IMR-90 (cell line): ENCODE measurements around the gene RGR. TPM values are rescaled to one million over a fixed set of nuclear protein-coding genes. Genes with fewer than 3 reads are reported as not detected.

Experiments used
- ATAC-seq: fragments of 200-7000 bp; cut with Tn5 transposase; 2 replicates; pipeline ENCODE4 v1.9.1; 2020; ENCODE audit warnings: low read depth, mild to moderate bottlenecking, moderate library complexity
- BruUV-seq: library from RNA; stranded (reverse); fragments of 400-500 nt; replicated peaks from 2 replicates; lab custom pipeline; 2021; lab: Mats Ljungman, UMichigan
- CTCF ChIA-PET: fragments of 300-600 bp; formaldehyde crosslinking; extraction: SDS; loops from one replicate; lab custom pipeline; 2021; ENCODE audit warnings: antibody characterized with exemption; lab: Yijun Ruan, JAX
- POLR2A ChIA-PET: fragments of 300-600 bp; sonication (Branson Sonifier 250); formaldehyde crosslinking; loops from one replicate; lab custom pipeline; 2022; ENCODE audit warnings: antibody characterized with exemption; ENCODE audit not compliant: unreplicated experiment; lab: Charles Lee
- DNase-seq: peaks from one replicate; pipeline ENCODE4 v3.0.0; 2013
- H2AFZ ChIP-seq: replicated peaks from 2 replicates; pipeline ENCODE3; 2013; ENCODE audit warnings: low read length, mild to moderate bottlenecking; ENCODE audit not compliant: poor library complexity
- H2AK5ac ChIP-seq: 2 replicates; pipeline ENCODE4 v1.6.1; 2013; ENCODE audit warnings: low read depth, low read length, inconsistent platforms
- H2AK9ac ChIP-seq: replicated peaks from 2 replicates; pipeline ENCODE3; 2013; ENCODE audit warnings: mild to moderate bottlenecking, low read depth, low read length, moderate library complexity; ENCODE audit not compliant: poor library complexity
- H2BK120ac ChIP-seq: 2 replicates; pipeline ENCODE4 v1.6.1; 2013; ENCODE audit warnings: low read depth, low read length, inconsistent platforms
- H2BK15ac ChIP-seq: 3 replicates; pipeline ENCODE4 v1.6.1; 2013; ENCODE audit warnings: low read depth, low read length, inconsistent platforms
- H2BK20ac ChIP-seq: 2 replicates; pipeline ENCODE4 v1.6.1; 2013; ENCODE audit warnings: low read depth, mild to moderate bottlenecking, inconsistent platforms, low read length, moderate library complexity
- H2BK5ac ChIP-seq: 2 replicates; pipeline ENCODE4 v1.6.1; 2013; ENCODE audit warnings: mild to moderate bottlenecking, low read depth, low read length, inconsistent platforms; ENCODE audit not compliant: poor library complexity, severe bottlenecking
- H3K14ac ChIP-seq: replicated peaks from 2 replicates; pipeline ENCODE4 v1.6.1; 2013; ENCODE audit warnings: low read depth, low read length, inconsistent platforms
- H3K18ac ChIP-seq: 2 replicates; pipeline ENCODE4 v1.6.1; 2013; ENCODE audit warnings: low read depth, low read length, control low read depth
- H3K23ac ChIP-seq: 2 replicates; pipeline ENCODE4 v1.6.1; 2013; ENCODE audit warnings: low read depth, low read length, inconsistent platforms
- H3K27ac ChIP-seq: 2 replicates; pipeline ENCODE4 v1.5.1; 2013; ENCODE audit warnings: mild to moderate bottlenecking, control low read depth, low read length; ENCODE audit not compliant: insufficient read depth
- H3K27me3 ChIP-seq: 2 replicates; pipeline ENCODE4 v1.6.1; 2013; ENCODE audit warnings: low read length; ENCODE audit not compliant: control insufficient read depth, insufficient read depth
- H3K36me3 ChIP-seq: 2 replicates; pipeline ENCODE4 v1.6.1; 2013; ENCODE audit warnings: low read length, mixed read lengths; ENCODE audit not compliant: control insufficient read depth, insufficient read depth
- H3K4ac ChIP-seq: 2 replicates; pipeline ENCODE4 v1.6.1; 2013; ENCODE audit warnings: low read depth, low read length, inconsistent platforms
- H3K4me1 ChIP-seq: 2 replicates; pipeline ENCODE4 v1.6.1; 2013; ENCODE audit warnings: low read length, mixed read lengths; ENCODE audit not compliant: control insufficient read depth, insufficient read depth
- H3K4me2 ChIP-seq: 2 replicates; pipeline ENCODE4 v1.6.1; 2013; ENCODE audit warnings: low read depth, mild to moderate bottlenecking, control low read depth, low read length, moderate library complexity
- H3K4me3 ChIP-seq: 2 replicates; pipeline ENCODE4 v1.5.1; 2013; ENCODE audit warnings: low read depth, mild to moderate bottlenecking, control low read depth, low read length, moderate library complexity; ENCODE audit not compliant: insufficient read depth
- H3K56ac ChIP-seq: 2 replicates; pipeline ENCODE4 v1.6.1; 2013; ENCODE audit warnings: low read length, inconsistent platforms; ENCODE audit not compliant: insufficient read depth; ENCODE audit errors: extremely low read depth
- H3K79me1 ChIP-seq, 2 experiments: 2 replicates each; pipeline ENCODE4 v1.6.1; 2013; ENCODE audit warnings: low read length in 2 of 2, inconsistent platforms in 1 of 2, low read depth in 1 of 2
- H3K9ac ChIP-seq: 2 replicates; pipeline ENCODE4 v1.6.1; 2013; ENCODE audit warnings: low read depth, low read length, control low read depth
- H3K9me1 ChIP-seq: 2 replicates; pipeline ENCODE4 v1.6.1; 2013; ENCODE audit warnings: low read length, inconsistent platforms; ENCODE audit not compliant: insufficient read depth
- H3K9me3 ChIP-seq: 2 replicates; pipeline ENCODE4 v1.6.1; 2013; ENCODE audit warnings: low read length; ENCODE audit not compliant: control insufficient read depth, insufficient read depth
- H4K20me1 ChIP-seq: 2 replicates; pipeline ENCODE4 v1.6.1; 2013; ENCODE audit warnings: low read length, inconsistent platforms; ENCODE audit not compliant: insufficient read depth
- H4K5ac ChIP-seq: 2 replicates; pipeline ENCODE4 v1.6.1; 2013; ENCODE audit warnings: mild to moderate bottlenecking, low read depth, low read length, control low read depth
- H4K8ac ChIP-seq, 2 experiments: 2 replicates each; pipeline ENCODE4 v1.6.1; 2013; ENCODE audit warnings: low read depth in 2 of 2, low read length in 2 of 2, control low read depth in 1 of 2, inconsistent platforms in 1 of 2
- H4K91ac ChIP-seq: 2 replicates; pipeline ENCODE4 v1.6.1; 2013; ENCODE audit warnings: low read depth, low read length, inconsistent platforms; ENCODE audit not compliant: insufficient read depth
- CHD1 ChIP-seq: IDR thresholded peaks from 2 replicates; pipeline ENCODE4 v1.6.1; 2012; ENCODE audit warnings: low read depth, low read length, improper control_type of control experiment
- MXI1 ChIP-seq: IDR thresholded peaks from 2 replicates; pipeline ENCODE4 v1.6.1; 2012; ENCODE audit warnings: low read depth, mild to moderate bottlenecking, low read length, moderate library complexity, borderline replicate concordance
- RCOR1 ChIP-seq: IDR thresholded peaks from 2 replicates; pipeline ENCODE4 v1.6.1; 2012; ENCODE audit warnings: mild to moderate bottlenecking, low read length, improper control_type of control experiment; ENCODE audit not compliant: insufficient replicate concordance
- WGBS, 2 experiments: methylation state at CpG; one replicate each; pipeline versions ENCODE4 v1.1.5 to v1.1.7; 2013; ENCODE audit warnings: missing lambda C conversion rate in 2 of 2; ENCODE audit not compliant: insufficient read length in 1 of 2; ENCODE audit errors: extremely low coverage in 2 of 2; 5-methylcytosine and 5-hydroxymethylcytosine counted together
- dilution Hi-C: fragments of 300-500 bp; cut with HindIII; formaldehyde crosslinking; loops from one replicate; pipeline ENCODE4 v1.14.3; 2018; ENCODE audit warnings: low sequenced_read_pairs; ENCODE audit not compliant: unreplicated experiment
- in situ Hi-C: fragments of 300-500 bp; cut with MboI; formaldehyde crosslinking; loops from 3 replicates; pipeline ENCODE4 v1.14.3; 2019; ENCODE audit warnings: low sequenced_read_pairs, inconsistent platforms, mixed read lengths
- intact Hi-C: fragments of 100-400 bp; cut with micrococcal nuclease; formaldehyde crosslinking; loops from 2 replicates; pipeline ENCODE4 v1.10.0; 2022
- polyA plus RNA-seq, 3 experiments: library from polyadenylated mRNA; depleted of rRNA; stranded (reverse); fragments of >200 nt; gene quantifications; 2 replicates each; pipeline ENCODE4 v1.2.3, GENCODE V29; 2012; ENCODE audit warnings: low replicate concordance in 1 of 3
- total RNA-seq: library from RNA; depleted of rRNA; stranded (reverse); fragments of >200 nt; gene quantifications from 2 replicates; pipeline ENCODE4 v1.2.3, GENCODE V29; 2012
- TF ChIP-seq, protein P1 (sequence below): fragments of 150-350 bp; IDR thresholded peaks from 2 replicates; pipeline ENCODE4 v1.6.1; 2017; ENCODE audit warnings: mild to moderate bottlenecking, antibody characterized with exemption, low read length, low read depth

RGR gene
- total and polyA plus RNA-seq, 2 of the 4 experiments (the other 2 are of a cell fraction), result not detected

DNA sequence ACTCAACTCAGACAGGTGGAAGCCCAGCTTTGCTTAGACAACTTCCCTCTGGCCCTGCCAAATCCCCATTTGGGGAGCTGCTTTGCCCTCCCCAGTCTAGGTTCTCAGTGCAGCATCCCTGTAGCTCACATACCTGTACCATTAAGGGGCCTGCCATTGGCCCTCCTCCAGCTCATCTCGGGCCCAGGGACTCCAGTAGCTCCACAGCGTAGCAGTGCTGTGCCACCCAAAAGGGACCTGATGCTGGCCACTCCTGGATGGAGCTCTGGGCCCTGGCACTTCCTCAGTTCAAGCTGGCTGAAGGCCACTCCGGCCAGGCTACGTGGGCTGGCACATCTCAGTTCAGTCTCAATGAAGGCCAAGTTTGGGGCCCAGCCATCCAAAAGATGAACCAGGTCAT lies 10.9 kb upstream of the RGR start:
- no peaks in the 10 kb centered on the region for H3K9me1 ChIP-seq
- H4K5ac ChIP-seq, result no peak overlapping the region
- no peak overlapping the region for H2BK15ac ChIP-seq
- H3K27ac ChIP-seq, result no peak overlapping the region
- BruUV-seq, result no TSS peak
- no peak overlapping the region for H3K9ac ChIP-seq
- dilution Hi-C loops, result no loop called here
- H2AK5ac ChIP-seq, result no peak overlapping the region
- H3K4me1 ChIP-seq, result no peaks in the 10 kb centered on the region
- H2BK120ac ChIP-seq, result no peak overlapping the region
- H2AFZ ChIP-seq, result no peak overlapping the region
- H3K4ac ChIP-seq, result no peak overlapping the region
- H3K56ac ChIP-seq, result no peak overlapping the region
- no peak overlapping the region for H3K4me2 ChIP-seq
- WGBS, 2 experiments, result 60% methylated on average over 2 of the region's 4 CpGs; no CpG with 5 or more reads in 1 of the 2 experiments
- DNase-seq, result no peak
- no peak overlapping the region for H3K4me3 ChIP-seq
- no peak overlapping the region for H4K91ac ChIP-seq
- no peak overlapping the region for H2BK20ac ChIP-seq
- intact Hi-C loops, result no loop called here
- H3K23ac ChIP-seq, result no peak overlapping the region
- no peak overlapping the region for H4K8ac ChIP-seq
- no peak overlapping the region for H3K18ac ChIP-seq
- in situ Hi-C loops, result no loop called here
- H4K20me1 ChIP-seq, result no peaks in the 10 kb centered on the region; the same call in 1 of the 2 replicates
- H3K36me3 ChIP-seq, result no peaks in the 10 kb centered on the region
- ChIA-PET CTCF (interaction anchor here (0.6 kb wide), 1 partner anchor 86 kb away, joined by 6 read pairs; no protein-coding TSS in a partner anchor), POLR2A (no interaction called here)
- TF ChIP-seq RCOR1 (no peak), MXI1 (no peak), CHD1 (no peak)
- TF ChIP-seq, protein P1, sequence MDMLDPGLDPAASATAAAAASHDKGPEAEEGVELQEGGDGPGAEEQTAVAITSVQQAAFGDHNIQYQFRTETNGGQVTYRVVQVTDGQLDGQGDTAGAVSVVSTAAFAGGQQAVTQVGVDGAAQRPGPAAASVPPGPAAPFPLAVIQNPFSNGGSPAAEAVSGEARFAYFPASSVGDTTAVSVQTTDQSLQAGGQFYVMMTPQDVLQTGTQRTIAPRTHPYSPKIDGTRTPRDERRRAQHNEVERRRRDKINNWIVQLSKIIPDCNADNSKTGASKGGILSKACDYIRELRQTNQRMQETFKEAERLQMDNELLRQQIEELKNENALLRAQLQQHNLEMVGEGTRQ, result no peak
- no peak overlapping the region for H2AK9ac ChIP-seq
- no peak for ATAC-seq
- no peak overlapping the region for H3K14ac ChIP-seq
- no peak overlapping the region for H2BK5ac ChIP-seq
- H3K27me3 ChIP-seq, result peaks cover 11% of the 10 kb centered on the region; the same call in 1 of the 2 replicates
- no peaks in the 10 kb centered on the region for H3K9me3 ChIP-seq
- no peaks in the 10 kb centered on the region for H3K79me1 ChIP-seq
